ENCODE results near the gene MSI2. TPM values are rescaled to one million over a fixed set of nuclear protein-coding genes. Genes with fewer than 3 reads are reported as not detected.

MSI2 gene
- total and polyA plus RNA-seq, 2 donors (not counting 3 experiments of a cell fraction or from before 2014, with no cell fraction given): 20.9 to 59.3 TPM

DNA sequence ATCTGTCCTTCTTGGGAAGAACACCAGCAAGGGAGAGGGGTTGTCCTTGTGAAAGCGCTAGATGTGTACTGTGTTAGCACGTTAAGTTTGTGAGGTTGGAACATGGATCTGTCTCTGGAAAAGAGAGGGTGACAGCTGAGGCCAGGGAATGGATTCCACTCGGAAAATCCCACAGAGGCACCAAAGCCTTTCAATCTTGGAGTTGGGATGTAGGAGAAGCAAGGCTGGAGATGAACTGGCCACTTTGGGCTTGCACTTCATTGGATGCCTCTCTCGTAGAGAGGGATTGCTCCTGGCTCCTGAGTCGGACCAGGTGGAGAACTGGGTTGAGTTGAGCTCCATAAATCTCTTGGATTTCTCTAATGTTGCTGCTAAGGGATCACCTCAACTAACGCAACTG is 421.5 kb downstream of the MSI2 start:
- H4K20me1 ChIP-seq (replicated peaks; ENCODE audit: control insufficient read depth, extremely low read depth, insufficient read depth, low read length): no peaks in the 10 kb centered on the region
- no TSS peak for BruUV-seq (replicated peaks)
- no peak overlapping the region for H2AFZ ChIP-seq (ENCODE audit: low read depth, low read length)
- ChIA-PET POLR2A (no interaction called here), CTCF (interaction anchor here (1.3 to 3.8 kb wide), 2 partner anchors 105 to 435 kb away, joined by 5 to 17 read pairs; no protein-coding TSS in a partner anchor)
- H3K9ac ChIP-seq (replicated peaks; ENCODE audit: extremely low read depth, insufficient read depth, low read length): no peak overlapping the region
- H3K4me2 ChIP-seq (ENCODE audit: insufficient read depth, low read length): no peak overlapping the region
- no peaks in the 10 kb centered on the region for H3K27me3 ChIP-seq (ENCODE audit: control insufficient read depth in 2 of 2, insufficient read depth in 2 of 2, low read length in 2 of 2)
- dilution Hi-C loops (cut with MboI; ENCODE audit: extremely low pct_ligation_motif_present, low sequenced_read_pairs): no loop called here
- peaks cover 0 to 5% of the 10 kb centered on the region in 2 experiments for H3K36me3 ChIP-seq (ENCODE audit: control insufficient read depth in 2 of 2, extremely low read depth in 1 of 2, insufficient read depth in 2 of 2, low read length in 2 of 2)
- no peak overlapping the region for H3K27ac ChIP-seq (ENCODE audit: insufficient read depth, low read depth, low read length)
- H3K4me3 ChIP-seq (replicated peaks in 1 of 3; ENCODE audit: insufficient read depth in 1 of 3, low read depth in 1 of 3, low read length in 3 of 3): no peak overlapping the region
- no peak for FAIRE-seq
- no peaks in the 10 kb centered on the region for H3K9me3 ChIP-seq (replicated peaks; ENCODE audit: control insufficient read depth, insufficient read depth, low read length)
- no peak for DNase-seq (ENCODE audit: low read depth, low spot score)
- TF ChIP-seq EZH2 (IDR thresholded peaks at IDR 0.05; ENCODE audit: borderline replicate concordance, low read depth, low read length, severe bottlenecking): no peak
- no peak for TF ChIP-seq FOS (IDR thresholded peaks at IDR 0.05; ENCODE audit: borderline replicate concordance, insufficient read depth, low read length)
- TF ChIP-seq JUN (IDR thresholded peaks at IDR 0.05; ENCODE audit: borderline replicate concordance, insufficient read depth, insufficient read length, low read depth): no peak
- TF ChIP-seq POLR2A (IDR thresholded peaks at IDR 0.05; ENCODE audit: low read depth, low read length): no peak
- no peak for TF ChIP-seq MYC (IDR thresholded peaks at IDR 0.05; ENCODE audit: low read depth, low read length)
- TF ChIP-seq POLR2AphosphoS5 (IDR thresholded peaks at IDR 0.05; ENCODE audit: insufficient read depth, low read depth, low read length): no peak
- TF ChIP-seq, protein P1, sequence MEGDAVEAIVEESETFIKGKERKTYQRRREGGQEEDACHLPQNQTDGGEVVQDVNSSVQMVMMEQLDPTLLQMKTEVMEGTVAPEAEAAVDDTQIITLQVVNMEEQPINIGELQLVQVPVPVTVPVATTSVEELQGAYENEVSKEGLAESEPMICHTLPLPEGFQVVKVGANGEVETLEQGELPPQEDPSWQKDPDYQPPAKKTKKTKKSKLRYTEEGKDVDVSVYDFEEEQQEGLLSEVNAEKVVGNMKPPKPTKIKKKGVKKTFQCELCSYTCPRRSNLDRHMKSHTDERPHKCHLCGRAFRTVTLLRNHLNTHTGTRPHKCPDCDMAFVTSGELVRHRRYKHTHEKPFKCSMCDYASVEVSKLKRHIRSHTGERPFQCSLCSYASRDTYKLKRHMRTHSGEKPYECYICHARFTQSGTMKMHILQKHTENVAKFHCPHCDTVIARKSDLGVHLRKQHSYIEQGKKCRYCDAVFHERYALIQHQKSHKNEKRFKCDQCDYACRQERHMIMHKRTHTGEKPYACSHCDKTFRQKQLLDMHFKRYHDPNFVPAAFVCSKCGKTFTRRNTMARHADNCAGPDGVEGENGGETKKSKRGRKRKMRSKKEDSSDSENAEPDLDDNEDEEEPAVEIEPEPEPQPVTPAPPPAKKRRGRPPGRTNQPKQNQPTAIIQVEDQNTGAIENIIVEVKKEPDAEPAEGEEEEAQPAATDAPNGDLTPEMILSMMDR (IDR thresholded peaks at IDR 0.05; ENCODE audit: extremely low read depth in 1 of 2, insufficient read depth in 1 of 2, low read depth in 1 of 2, low read length in 2 of 2): no peak
- no peak for TF ChIP-seq GATA2 (IDR thresholded peaks at IDR 0.05; ENCODE audit: insufficient read depth, insufficient read length, low read depth, low read length)
- TF ChIP-seq, protein P2, sequence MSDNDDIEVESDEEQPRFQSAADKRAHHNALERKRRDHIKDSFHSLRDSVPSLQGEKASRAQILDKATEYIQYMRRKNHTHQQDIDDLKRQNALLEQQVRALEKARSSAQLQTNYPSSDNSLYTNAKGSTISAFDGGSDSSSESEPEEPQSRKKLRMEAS (IDR thresholded peaks at IDR 0.05; ENCODE audit: insufficient read depth, insufficient read length): no peak
- no peaks in the 10 kb centered on the region for H3K9me1 ChIP-seq (replicated peaks; ENCODE audit: control insufficient read depth, extremely low read depth, insufficient read depth, low read length)
- H3K4me1 ChIP-seq (ENCODE audit: control insufficient read depth, extremely low read depth, insufficient read depth, low read length): no peaks in the 10 kb centered on the region
- intact Hi-C loops (cut with micrococcal nuclease): no loop called here
- H3K79me2 ChIP-seq (ENCODE audit: control insufficient read depth, insufficient read depth, low read length): no peaks in the 10 kb centered on the region

All from endothelial cell of umbilical vein (primary cell).